Peyer's patch (tissue), 4 donors: Measurements from ENCODE around the gene NETO2.

Source experiments
- CTCF ChIP-seq, 6 experiments: fragments of 450-650 bp in 4 of 6; fragments of 200-600 bp in 2 of 6; sonication (generic) in 1 of 6; IDR thresholded peaks; one replicate each; pipeline ENCODE4 v1.5.1; 2017 to 2019; ENCODE audit warnings: antibody characterized with exemption in 6 of 6, mild to moderate bottlenecking in 3 of 6, moderate library complexity in 1 of 6
- POLR2A ChIP-seq, 2 donors: fragments of 450-650 bp; IDR thresholded peaks; one replicate each; pipeline ENCODE4 v1.5.1; 2017; ENCODE audit warnings: antibody characterized with exemption in 2 of 2, mild to moderate bottlenecking in 2 of 2, moderate library complexity in 2 of 2

- TF ChIP-seq CTCF (IDR thresholded peaks at IDR 0.05) (no peak), POLR2A (IDR thresholded peaks at IDR 0.05) (no peak)
Observed at GRCh38 chr16:47051031-47051430, 92.7 kb downstream of the NETO2 start.
